Occipital lobe (tissue), 2 donors: Measurements from ENCODE around the gene YBX1. TPM values are rescaled to one million over a fixed set of nuclear protein-coding genes. Genes with fewer than 3 reads are reported as not detected.
"Not testable (repeated sequence)": the region's sequence is repeated elsewhere in the genome, so short reads cannot be mapped to it uniquely, and the experiment has no call there.

Experiments used
- DNase-seq: peaks from one replicate; lab custom pipeline; 2025; lab: John Stamatoyannopoulos, UW
- total RNA-seq: library from RNA; depleted of rRNA; stranded (reverse); fragments of >200 nt; gene quantifications from one replicate; pipeline ENCODE4 v1.2.3, GENCODE V29; 2014

The YBX1 gene
- total RNA-seq: 1,163 TPM

- peak; percentile 97 for DNase-seq
Measured at GRCh38 chr1:42681741-42682483, at the start of gene YBX1. Gene YBX1, plus strand, starts transcription at chr1:42682418. Its CDS starts 148 bp downstream, at chr1:42682566.

- no peak for DNase-seq
Measured at GRCh38 chr1:42639116-42639515, 43.1 kb upstream of the YBX1 start.

GRCh38 chr1:42646056-42646455 is 36.2 kb upstream of the YBX1 start:
- DNase-seq: no peak

- no peak for DNase-seq
Measured at GRCh38 chr1:42657201-42657600, 25.0 kb upstream of the YBX1 start.

GRCh38 chr1:42657981-42658876 is 24.0 kb upstream of the YBX1 start, which contains the start of gene PPIH:
Gene PPIH, plus strand, starts transcription at chr1:42658423. Its CDS starts 24 bp downstream, at chr1:42658447.
- peak; percentile 95 for DNase-seq

- DNase-seq: no peak
Measured at GRCh38 chr1:42658877-42659337, 23.3 kb upstream of the YBX1 start.

GRCh38 chr1:42660907-42661500 is 21.2 kb upstream of the YBX1 start:
- no peak for DNase-seq

- DNase-seq: no peak
Measured at GRCh38 chr1:42669936-42670335, 12.3 kb upstream of the YBX1 start.

- no peak for DNase-seq
Measured at GRCh38 chr1:42670425-42670824, 11.8 kb upstream of the YBX1 start.

- DNase-seq: no peak
Measured at GRCh38 chr1:42674214-42674613, 8.0 kb upstream of the YBX1 start.

- no peak for DNase-seq
Measured at GRCh38 chr1:42674682-42675081, 7.5 kb upstream of the YBX1 start.

GRCh38 chr1:42675467-42675866 is 6.8 kb upstream of the YBX1 start:
- DNase-seq: no peak

GRCh38 chr1:42676534-42677087 is 5.6 kb upstream of the YBX1 start:
- no peak for DNase-seq

- DNase-seq: no peak
Measured at GRCh38 chr1:42679364-42679983, 2.7 kb upstream of the YBX1 start.

- DNase-seq: no peak
Measured at GRCh38 chr1:42680055-42680454, 2.2 kb upstream of the YBX1 start.

GRCh38 chr1:42680921-42681683 is 1.1 kb upstream of the YBX1 start:
- DNase-seq: no peak

- DNase-seq: not testable (repeated sequence)
Measured at GRCh38 chr1:42682484-42682738, 193 bp downstream of the YBX1 start.

- peak; percentile 54 for DNase-seq
Measured at GRCh38 chr1:42682739-42683531, 717 bp downstream of the YBX1 start.

- DNase-seq: no peak
Measured at GRCh38 chr1:42684139-42684538, 1.9 kb downstream of the YBX1 start.

GRCh38 chr1:42686418-42686817 is 4.2 kb downstream of the YBX1 start:
- no peak for DNase-seq
